Stimulated activated CD4-positive, alpha-beta T cell treated with anti-CD3 and anti-CD28 coated beads, Interleukin-12 subunit alpha, Interleukin-12 subunit beta, amount 100 ng/mL, for 48 hours (primary cell): ENCODE results near the gene LDHAL6B.

ENCODE experiments used
- DNase-seq, 3 donors: peaks; one replicate each; pipeline ENCODE4 v3.0.0-alpha.2; 2020; ENCODE audit warnings: low read depth in 2 of 3, low spot score in 1 of 3

LDHAL6B gene

GRCh38 chr15:59216911-59217310 lies 10.3 kb downstream of the LDHAL6B start:
- DNase-seq, result no peak

DNA sequence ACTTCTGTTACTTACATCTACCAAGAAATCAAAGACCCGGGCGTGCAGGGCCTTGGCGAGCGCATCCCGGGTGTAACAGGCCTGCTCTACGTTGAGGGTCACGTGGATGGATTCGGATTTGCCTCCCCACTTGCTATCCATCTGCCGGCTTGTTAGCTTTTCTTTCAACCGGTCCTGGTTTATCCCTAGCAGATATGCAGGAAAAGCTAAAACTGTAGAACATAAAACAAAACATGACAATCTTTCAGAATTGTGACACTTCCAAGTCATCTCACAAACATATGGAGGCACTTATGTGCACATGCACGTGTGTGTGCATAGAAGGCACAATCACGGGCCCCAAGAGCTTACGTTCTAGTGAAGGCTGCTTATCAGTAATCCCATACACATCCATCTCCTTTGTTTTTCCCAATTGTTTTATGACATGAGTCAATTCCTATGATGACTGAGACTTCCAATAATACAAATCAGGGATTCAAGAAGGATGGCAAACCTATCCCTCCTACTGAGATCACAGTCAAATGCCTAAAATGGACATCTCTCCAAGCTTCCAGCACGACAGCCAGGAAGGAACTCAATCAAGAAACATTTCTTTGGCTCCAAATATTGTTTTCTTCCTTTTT lies 11.3 kb downstream of the LDHAL6B start:
- DNase-seq, result no peak

- DNase-seq, result no peak
Observed at GRCh38 chr15:59218710-59219109, 12.1 kb downstream of the LDHAL6B start.

GRCh38 chr15:59221511-59222505 lies 15.2 kb downstream of the LDHAL6B start:
- no peak for DNase-seq

- DNase-seq, result no peak
Observed at GRCh38 chr15:59222906-59223550, 16.4 kb downstream of the LDHAL6B start.

DNA sequence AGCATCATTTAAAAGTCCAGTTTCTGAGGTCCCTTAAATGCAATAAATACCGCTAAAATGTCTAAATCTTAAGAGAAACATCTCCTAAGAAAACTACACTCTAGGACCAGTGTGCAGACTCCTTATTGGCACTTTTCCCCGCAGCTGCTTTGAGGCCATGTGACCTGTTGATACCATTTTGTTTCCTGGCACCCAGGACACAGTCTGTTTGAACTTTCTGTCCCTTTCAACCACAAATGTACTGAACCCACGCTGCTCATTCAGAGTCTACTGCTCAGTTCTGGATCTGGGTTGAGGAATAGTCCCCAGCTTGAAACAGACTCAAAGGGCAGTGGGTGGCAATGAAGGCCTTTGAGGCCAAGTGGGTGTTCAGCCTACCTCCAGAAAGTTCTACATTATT lies 17.1 kb downstream of the LDHAL6B start:
- no peak for DNase-seq

- no peak for DNase-seq
Observed at GRCh38 chr15:59224474-59224873, 17.8 kb downstream of the LDHAL6B start.

DNA sequence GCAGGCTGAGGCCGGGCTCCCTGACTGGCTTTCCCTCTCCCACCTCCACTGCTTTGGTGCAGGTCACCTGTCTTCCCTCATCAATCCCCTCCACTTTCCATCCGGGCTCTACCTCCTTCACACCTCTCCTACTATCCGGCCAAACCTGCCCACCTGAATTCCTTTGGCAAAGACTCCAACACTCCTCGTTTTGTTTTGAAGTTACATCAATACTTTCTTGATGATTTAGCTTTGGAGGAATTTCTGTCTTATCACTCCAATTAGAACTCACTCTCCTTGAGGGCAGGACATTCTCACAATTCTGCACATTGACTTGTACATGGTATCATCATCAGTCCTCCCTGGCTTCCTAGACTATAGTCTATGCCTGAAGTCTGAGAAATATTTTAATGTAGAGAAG lies 20.4 kb downstream of the LDHAL6B start:
- DNase-seq, result no peak

DNA sequence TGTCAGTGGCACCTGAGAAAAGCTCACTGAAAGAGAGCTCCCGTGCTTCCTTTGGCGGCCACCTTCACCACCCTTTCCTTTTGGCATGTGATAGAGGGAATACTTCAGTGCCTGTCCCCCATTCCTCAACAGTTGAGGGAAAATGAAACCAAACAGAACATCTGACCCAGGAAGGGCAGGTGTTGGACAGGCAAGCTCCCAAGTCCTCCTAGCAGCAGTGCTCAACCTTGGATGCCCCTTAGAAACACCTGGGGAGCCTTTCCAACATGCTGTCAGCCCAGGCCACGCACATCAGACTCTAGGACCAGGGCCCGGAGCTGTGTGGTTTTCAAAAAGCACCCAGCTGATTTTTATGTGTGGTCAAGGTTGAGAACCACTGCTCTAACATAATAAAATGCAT lies 22.4 kb downstream of the LDHAL6B start:
- no peak for DNase-seq

DNA sequence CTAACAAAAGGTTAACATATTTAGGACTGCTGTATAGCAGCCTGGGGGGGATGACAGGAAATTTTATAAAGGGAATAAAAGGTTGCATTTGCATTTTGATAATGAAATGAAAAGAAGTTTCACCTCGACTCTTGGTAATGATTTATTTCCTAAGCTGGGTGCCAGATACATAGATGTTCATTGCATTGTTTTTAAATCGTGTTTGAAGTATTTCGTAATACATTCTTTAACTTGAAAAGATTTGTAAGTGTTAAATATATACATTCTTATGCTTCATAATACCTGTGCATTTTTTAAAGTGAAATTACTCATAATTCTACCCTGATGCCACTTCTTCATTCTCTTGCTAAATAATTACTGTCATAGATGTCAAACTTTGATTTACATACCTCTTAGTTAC lies 22.8 kb downstream of the LDHAL6B start:
- DNase-seq, result no peak

DNA sequence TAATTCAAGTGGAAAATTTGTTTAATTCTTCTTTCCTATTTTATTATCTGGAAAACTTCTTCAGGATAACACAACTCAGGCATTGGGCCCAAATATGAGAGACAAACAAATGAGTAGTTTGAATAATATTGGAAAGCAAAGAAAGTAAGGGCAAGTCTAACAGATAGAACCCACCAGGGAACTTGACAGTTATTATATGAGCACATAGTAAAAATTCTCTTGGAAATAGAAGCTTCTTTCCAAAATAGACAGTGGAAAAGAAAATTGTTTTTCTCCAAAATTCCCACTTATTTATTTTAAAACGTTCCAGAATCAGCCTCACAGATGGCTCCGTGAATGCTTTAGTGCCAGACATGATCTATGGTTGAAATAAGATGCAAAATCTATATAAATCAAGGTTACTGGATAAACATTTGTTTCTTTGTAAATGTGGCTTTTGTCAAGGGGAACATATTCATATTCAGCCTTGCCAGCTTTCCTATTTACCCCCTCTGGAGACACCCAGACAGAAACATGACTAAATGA lies 23.9 kb downstream of the LDHAL6B start:
- no peak for DNase-seq

DNA sequence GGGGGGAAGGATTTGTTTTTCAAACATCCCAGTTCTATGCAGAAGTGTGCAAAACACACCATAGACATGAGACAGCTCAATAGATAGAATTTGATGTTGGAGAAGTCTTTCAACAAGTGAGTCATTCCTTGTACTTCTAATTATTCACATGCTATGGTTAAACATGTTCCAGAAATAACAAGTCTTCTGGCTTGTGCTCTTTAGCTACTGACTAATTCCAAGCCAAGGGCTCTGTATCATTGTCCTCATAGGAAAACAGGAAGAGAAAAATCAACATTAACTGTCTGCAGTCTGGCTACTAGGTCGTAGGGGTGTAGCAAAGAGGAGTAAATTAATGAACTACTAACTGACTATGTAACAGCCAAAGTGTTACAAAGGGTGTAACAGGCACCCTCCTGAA lies 25.8 kb downstream of the LDHAL6B start:
- no peak for DNase-seq

GRCh38 chr15:59236394-59236793 lies 29.8 kb downstream of the LDHAL6B start:
- DNase-seq, result no peak

DNA sequence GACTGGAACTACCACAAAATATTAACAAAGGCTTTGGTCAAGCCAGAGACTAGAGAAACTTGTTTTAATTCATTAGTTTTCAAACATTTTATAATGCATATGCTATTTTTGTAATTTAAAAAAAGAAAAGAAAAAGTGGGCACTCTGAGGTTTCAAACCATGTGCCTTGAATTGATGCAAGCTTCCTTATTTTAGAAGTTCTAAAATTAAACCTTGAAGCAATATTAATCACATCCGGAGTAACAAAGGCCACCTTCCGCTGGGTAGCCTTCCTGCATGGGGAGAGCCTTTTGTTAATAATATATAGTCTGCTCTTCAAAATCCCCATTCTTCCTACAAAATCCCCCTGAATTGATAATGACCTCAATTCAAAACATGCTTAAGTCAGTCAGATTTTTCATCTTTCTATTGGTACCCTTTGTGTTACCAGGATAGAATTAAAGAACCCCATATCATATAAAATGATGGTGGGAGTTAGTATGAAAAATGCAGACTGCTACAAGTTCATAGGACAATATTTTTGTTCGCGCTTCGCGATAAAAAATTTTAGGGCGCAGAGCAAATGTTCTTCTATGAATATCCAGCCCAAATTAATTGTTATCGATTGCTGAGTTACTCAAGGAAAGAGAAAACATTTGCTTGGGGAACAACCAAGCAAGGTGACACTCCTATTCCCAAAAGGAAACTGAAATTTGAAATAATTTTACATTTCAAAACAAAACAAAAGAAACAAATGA lies 30.6 kb downstream of the LDHAL6B start:
- no peak for DNase-seq

DNA sequence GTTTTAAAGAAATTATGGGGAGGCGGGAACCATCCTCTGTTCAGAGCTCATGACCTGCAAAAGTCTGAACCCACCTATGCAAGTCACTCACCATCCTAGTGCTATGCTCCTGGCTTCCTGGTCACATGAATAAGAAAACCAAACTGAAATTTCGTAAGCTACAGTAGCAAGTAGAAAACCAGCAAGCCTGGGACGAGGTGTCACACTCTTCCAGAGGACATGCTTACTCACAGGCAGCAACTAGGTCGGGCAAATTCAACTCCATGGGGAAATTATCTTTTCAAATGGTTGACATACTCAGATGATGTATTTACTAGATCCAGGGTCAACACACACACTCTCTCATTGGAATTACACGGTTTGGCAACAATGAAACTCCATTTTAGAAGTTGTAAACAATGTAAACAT lies 31.3 kb downstream of the LDHAL6B start:
- no peak for DNase-seq

GRCh38 chr15:59240036-59240435 lies 33.4 kb downstream of the LDHAL6B start:
- no peak for DNase-seq

DNA sequence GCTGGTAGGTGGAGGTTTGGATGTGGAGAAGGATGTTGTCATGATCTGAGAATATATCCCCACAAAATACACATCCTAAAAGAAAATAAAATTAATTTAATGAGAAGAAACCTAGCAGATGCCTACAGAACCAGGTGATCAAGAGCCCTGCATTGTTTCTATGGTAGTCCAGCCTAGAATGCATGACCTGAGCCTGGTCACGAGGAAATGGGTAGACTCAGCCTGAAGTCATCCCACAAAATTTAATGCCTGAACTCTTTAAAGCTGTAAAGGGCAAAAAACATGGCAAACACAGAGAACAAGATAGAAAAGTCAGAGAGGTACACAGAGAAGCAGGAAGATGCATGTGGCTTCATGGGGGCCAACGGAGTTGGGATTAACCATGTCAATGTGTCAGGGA lies 36.0 kb downstream of the LDHAL6B start:
- DNase-seq, result no peak

- no peak for DNase-seq
Observed at GRCh38 chr15:59243622-59244021, 37.0 kb downstream of the LDHAL6B start.

DNA sequence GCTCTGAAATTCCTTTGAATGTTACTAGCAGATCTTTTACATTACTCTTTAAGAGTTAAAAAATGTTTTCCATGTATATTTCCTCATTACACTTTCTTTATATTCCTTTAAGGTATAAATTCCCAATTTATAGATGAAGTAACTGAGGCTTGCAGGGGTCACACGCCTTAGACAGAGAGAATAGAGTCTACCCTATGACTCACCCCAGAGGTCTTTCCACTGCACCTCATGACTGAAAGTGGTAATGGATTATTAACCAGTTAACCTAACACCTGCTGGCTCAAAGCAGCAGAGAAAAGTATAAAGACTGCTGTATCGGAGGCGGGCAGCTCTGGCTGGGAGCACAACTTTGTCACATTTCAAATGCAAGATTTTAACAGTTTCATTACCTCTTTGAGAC lies 37.7 kb downstream of the LDHAL6B start:
- DNase-seq, result no peak

- DNase-seq, result no peak
Observed at GRCh38 chr15:59245559-59245958, 38.9 kb downstream of the LDHAL6B start.

GRCh38 chr15:59247364-59247763 lies 40.7 kb downstream of the LDHAL6B start:
- peak; percentile 10 to 34 (median 17) for DNase-seq
